Amniotic stem cell (primary cell): ENCODE data around the gene CTNNA2.

Experiments used
- DNase-seq: peaks from one replicate; lab custom pipeline; 2025; lab: John Stamatoyannopoulos, UW

Gene CTNNA2

DNA sequence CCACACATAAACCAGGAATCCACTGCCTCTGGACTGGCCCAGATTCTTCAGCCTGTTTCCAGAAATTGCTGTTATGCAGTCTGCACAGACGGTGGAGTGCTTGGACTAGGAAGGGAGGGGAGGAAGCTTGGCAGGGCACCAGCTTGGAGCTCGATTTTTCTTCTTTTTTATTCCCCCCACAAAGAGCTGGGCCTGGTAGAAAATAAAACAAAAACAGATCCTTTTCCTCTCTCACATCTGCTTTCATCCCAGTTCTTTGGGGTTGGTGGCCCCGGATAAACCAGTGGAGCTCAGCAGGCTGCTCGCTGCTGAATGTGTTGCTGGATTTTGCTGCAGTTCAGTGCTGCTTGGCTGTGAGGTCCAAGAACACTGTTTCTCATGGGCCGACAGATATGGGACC, 775.7 kb downstream of the CTNNA2 start:
- DNase-seq = no peak

GRCh38 chr2:80291656-80292055, 778.8 kb downstream of the CTNNA2 start:
- no peak for DNase-seq

- DNase-seq = no peak
Observed at GRCh38 chr2:80292474-80292873, 779.6 kb downstream of the CTNNA2 start.

- DNase-seq = no peak
Observed at GRCh38 chr2:80293039-80293438, 780.2 kb downstream of the CTNNA2 start.

DNA sequence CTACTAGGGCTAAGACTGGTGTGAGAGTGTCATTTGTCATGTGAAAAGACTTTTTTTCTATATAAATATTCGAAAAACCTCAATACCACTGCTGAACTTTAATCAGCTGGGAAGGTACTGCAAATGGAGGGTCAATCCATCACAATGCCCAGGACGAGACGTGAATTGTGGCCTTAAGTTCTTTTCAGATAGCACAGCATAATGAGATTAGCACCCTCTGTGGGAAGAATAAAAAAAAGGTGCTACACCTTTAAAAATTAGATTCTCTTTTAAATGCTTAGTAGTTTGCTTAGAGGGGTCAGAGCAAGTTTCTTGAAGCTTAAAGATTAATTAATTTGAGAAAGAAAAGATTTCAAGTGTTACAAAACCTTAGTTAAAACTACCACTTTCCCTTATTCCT, 786.1 kb downstream of the CTNNA2 start:
- no peak for DNase-seq

- no peak for DNase-seq
Observed at GRCh38 chr2:80299661-80300060, 786.8 kb downstream of the CTNNA2 start.

DNA sequence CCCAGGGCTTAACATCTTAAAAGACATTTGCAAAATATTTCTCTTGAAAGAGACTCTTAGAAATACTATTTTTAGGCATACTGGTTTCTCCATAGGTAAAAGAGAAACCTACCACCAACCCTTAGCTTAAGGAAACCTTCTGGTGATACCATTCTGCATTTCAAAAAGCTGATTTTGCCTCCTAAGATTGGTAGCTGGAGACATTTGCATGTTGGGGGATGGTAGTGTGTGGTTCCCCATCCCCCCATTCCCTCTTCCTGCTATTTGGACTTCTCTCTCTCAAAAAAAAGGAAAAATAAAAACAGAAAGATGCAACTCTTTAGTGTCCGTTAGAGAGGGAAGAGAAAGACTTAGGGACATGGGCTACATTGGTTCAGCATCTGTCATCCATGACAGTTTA, 787.5 kb downstream of the CTNNA2 start:
- DNase-seq = no peak

DNA sequence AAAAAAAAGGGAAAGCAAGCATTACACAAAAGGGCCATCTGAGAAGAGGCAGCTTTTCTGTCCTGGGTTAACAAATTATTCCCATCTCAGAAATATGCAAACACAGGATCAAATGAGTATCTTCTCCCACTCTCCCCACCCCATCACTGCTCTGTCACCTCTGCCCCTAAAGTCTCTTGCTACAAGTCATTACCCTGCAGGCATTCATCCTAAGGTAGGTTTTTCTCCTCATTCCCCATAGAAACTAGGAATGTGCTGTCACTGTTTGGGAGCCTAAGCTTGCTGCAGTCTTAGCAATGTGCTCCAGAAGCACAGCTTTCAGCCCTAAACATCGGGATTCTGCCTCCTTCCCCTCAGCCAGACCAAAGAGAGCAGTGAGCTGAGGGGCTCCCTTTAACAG, 788.1 kb downstream of the CTNNA2 start:
- no peak for DNase-seq

GRCh38 chr2:80302001-80302313, 789.1 kb downstream of the CTNNA2 start:
- DNase-seq = no peak

GRCh38 chr2:80302314-80303005, 789.6 kb downstream of the CTNNA2 start:
- no peak for DNase-seq

DNA sequence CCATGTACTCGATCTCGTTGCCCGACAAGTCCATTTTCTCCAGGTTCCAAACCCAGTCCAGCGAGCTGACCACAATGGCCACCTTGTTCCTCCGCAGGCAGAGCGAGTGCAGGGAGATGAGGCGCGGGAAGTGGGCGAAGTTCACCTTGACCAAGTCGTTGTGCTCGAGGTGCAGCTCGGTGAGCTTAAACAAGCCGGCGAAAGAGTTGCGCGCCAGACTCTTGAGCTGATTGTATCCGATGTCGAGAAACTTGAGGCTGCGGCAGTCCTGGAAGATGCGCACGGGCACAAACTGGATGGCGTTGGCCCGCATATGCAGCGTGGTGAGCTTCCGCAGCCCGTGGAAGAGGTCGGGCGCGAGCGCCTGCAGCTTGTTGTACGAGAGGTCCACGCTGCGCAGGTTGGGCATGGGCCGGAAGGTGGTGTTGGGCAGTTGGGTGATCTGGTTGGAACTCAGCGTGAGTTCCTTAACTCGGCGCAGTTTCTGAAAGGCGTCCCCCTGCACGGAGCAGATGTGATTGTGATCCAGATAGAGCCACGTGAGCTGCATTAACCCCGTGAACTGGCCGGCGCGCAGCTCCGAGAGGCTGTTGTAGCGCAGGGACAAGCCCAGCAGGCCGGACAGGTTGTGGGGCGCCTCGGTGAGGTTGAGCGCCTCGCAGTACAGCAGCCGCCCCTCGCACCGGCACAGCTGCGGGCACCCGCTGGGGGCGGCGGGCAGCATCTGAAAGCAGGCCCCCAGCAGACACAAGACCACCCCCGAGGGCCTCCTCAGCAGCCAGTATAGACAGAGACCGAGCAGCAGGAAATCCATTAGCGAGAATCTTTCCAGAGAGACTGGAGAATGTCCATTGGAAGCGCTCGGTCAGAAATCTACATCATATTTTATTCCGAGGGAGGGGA, 790.4 kb downstream of the CTNNA2 start:
- DNase-seq = no peak

- no peak for DNase-seq
Observed at GRCh38 chr2:80303909-80304837, 791.3 kb downstream of the CTNNA2 start, which contains the start of gene LRRTM1. Gene LRRTM1 (minus strand): TSS chr2:80304752. CDS start chr2:80303819, 933 bp downstream.

DNA sequence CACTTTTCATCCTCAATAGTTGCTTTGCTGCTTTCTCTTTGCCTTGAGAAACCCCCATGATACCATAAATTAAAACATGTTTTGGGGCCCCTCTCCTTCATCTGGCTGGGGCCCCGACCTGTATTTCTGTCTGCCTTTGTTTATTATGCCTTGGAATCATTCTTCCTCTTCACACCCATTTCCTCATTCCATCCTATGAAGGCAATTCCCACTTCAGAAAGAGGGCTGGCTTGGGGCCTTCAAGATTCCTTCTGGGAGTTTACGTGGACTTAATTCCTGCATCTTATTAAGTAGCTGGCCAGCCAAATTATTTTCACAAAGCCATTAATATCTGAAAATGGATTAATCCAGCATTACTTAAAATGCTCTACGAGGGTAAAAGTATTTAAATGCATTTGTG, 798.5 kb downstream of the CTNNA2 start:
- no peak for DNase-seq

DNA sequence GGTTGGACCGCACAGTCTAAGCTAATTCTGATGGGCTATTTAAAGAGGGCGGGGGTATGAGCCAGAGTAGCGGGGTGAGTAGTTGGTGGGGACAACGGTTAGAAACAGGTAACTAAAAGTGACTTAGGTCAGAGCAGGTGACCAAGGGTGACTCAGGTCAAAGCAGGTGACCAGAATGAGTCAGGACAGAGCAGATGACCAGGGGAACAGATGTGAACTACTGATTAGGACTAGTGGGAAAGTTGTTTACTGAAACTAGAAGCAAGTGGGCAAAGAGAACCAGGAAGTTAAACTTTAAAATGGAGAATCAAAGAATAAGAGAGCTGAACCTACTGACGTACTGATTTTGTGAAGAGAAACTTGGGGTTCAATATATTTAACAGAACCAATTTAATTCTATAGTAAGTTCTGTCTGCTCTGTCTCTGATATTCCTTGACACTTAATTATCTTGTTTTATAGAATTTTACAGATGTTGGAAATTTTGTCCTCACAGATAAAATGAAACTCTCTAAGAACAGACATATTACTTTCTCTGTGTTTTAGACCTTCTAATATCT, 799.5 kb downstream of the CTNNA2 start:
- no peak for DNase-seq

DNA sequence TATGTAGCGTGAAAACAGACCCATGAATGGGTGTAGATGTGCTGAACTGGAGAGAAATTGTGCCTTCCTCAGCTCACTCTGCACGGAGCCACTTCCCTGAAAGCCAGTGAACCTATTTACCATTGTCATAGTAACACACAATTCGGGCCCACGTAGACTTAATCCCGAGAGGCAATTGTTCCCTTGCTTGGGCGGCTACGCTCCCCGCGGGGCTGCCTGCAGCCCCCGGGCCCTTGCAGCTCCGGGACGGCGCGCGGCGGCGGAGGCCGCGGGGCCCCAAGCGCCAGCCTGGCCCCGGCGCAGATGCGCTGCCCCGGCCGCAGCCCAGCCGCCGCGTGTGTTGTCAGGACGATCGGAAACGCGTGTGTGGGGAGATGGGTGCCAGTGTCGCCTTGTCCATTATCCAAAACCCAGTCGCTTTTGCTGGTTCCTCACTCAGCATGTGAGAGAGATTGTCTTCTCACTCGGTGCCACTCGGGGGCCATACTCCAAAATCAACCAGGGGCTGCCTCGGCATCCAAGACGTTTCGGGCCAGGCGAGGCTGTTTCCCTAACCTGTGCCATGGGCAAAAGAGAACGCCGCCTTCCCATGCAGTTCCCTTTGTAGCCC, 809.6 kb downstream of the CTNNA2 start:
- no peak for DNase-seq

DNA sequence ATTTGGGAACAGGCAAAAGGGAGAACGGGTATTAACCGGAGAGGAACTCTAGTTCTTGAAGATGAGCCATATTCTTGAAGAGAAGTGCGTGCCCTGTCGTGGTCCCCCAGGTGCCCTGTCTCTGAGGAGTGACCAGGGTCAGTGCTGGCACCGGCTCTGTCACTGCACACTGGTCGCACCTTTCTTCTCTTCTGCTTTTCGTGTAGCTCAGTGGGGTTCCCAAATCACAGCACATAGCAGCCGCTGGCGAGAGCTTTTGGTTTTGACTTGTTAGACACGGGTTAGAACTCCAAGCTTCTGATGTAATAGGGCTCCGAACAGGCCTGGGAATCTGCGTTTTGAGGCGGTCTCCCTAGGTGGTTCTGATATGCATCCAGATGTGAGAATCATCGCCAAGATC, 810.1 kb downstream of the CTNNA2 start:
- DNase-seq = no peak

- DNase-seq = no peak
Observed at GRCh38 chr2:80323610-80324009, 810.8 kb downstream of the CTNNA2 start.

GRCh38 chr2:80324525-80324924, 811.7 kb downstream of the CTNNA2 start:
- DNase-seq = no peak

GRCh38 chr2:80326214-80326613, 813.4 kb downstream of the CTNNA2 start:
- no peak for DNase-seq

- no peak for DNase-seq
Observed at GRCh38 chr2:80326861-80327260, 814.0 kb downstream of the CTNNA2 start.

DNA sequence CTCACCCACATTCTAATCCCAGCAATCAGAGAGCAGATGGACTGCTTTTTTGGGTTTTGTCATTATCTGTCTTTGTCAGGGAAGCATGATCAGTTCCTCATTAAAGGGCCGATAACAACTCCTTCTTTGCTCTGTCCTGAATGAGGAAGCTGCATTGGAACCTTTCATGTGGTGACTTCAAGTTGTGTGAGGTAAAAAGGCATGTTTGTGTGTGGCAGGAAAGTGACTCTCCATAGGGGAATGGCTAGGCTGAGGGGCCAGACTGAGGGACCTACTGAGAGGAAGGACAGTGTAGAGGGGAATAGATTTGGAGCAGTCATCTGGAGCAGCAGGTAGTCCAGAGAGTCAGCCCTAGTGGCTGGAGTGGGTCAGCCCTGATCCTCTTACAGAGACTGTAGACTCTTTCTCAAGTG, 815.3 kb downstream of the CTNNA2 start:
- no peak for DNase-seq

GRCh38 chr2:80329491-80329890, 816.6 kb downstream of the CTNNA2 start:
- no peak for DNase-seq
